Muscle of leg (tissue), 11 donors: Measurements from ENCODE around the gene OCA2. TPM values are rescaled to one million over a fixed set of nuclear protein-coding genes. Genes with fewer than 3 reads are reported as not detected.
A peak's percentile ranks its signal among the peaks of the same experiment; 100 is the strongest.

Experiments
- DNase-seq: peaks from one replicate; pipeline ENCODE4 v3.0.0; 2013
- H3K27ac ChIP-seq: one replicate; pipeline ENCODE4 v1.5.1; 2013; ENCODE audit warnings: mild to moderate bottlenecking, low read length, control low read depth
- H3K27me3 ChIP-seq: one replicate; pipeline ENCODE4 v1.6.1; 2013; ENCODE audit warnings: low read length; ENCODE audit not compliant: control insufficient read depth, insufficient read depth
- H3K36me3 ChIP-seq: one replicate; pipeline ENCODE4 v1.6.1; 2013; ENCODE audit warnings: low read length; ENCODE audit not compliant: control insufficient read depth, insufficient read depth
- H3K4me1 ChIP-seq: one replicate; pipeline ENCODE4 v1.6.1; 2013; ENCODE audit warnings: low read length; ENCODE audit not compliant: control insufficient read depth, insufficient read depth
- H3K4me3 ChIP-seq: one replicate; pipeline ENCODE4 v1.5.1; 2013; ENCODE audit warnings: low read length, control low read depth
- H3K9me3 ChIP-seq: replicated peaks from 2 replicates; pipeline ENCODE4 v1.6.1; 2013; ENCODE audit warnings: low read depth, low read length; ENCODE audit not compliant: control insufficient read depth
- WGBS: methylation state at CpG from one replicate; pipeline ENCODE4 v1.1.5; 2013; ENCODE audit warnings: missing lambda C conversion rate; ENCODE audit not compliant: insufficient coverage; 5-methylcytosine and 5-hydroxymethylcytosine counted together
- polyA plus RNA-seq, 8 donors: library from polyadenylated mRNA; unstranded; fragments of 120-200 nt; gene quantifications; one replicate each; pipeline versions ENCODE4 v1.2.1 to v1.2.3, GENCODE V29; 2013; ENCODE audit warnings: inconsistent platforms in 1 of 8, low replicate concordance in 1 of 8; ENCODE audit not compliant: insufficient read length in 8 of 8, insufficient read depth in 1 of 8
- total RNA-seq: library from RNA; stranded (reverse); fragments of 120-200 nt; gene quantifications from one replicate; pipeline ENCODE4 v1.2.4, GENCODE V29; 2013

OCA2 gene
- total and polyA plus RNA-seq, 9 donors, result 1.9 to 5.3 (median 3.6) TPM

- H3K36me3 ChIP-seq, result no peaks in the 10 kb centered on the region
- peaks cover 6% of the 10 kb centered on the region for H3K9me3 ChIP-seq
- H3K4me3 ChIP-seq, result no peak overlapping the region
- WGBS, result 89% methylated on average over 6 of the region's 6 CpGs
- H3K4me1 ChIP-seq, result no peaks in the 10 kb centered on the region
- no peak overlapping the region for H3K27ac ChIP-seq
- H3K27me3 ChIP-seq, result no peaks in the 10 kb centered on the region
- no peak for DNase-seq
These were observed 165.6 kb downstream of the OCA2 start for GRCh38 chr15:27933562-27933961.

DNA sequence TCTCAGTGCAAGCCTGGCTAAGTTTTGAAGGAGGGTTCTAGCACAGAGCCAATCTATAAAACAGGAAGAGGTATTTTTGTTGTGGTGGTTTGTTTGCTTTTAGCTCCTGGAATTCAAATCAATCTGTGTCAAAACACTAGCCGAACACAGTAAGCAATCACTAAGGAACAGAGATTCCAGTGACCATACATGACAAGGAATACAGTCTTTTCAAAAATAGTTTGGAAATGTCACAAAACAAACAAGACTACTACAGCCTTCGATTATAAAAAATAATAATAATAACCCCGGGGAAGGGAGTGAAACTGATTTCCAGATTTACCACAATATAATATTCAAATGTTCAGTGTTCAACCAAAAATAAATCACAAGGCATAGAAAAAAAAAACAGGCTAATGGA is 166.5 kb downstream of the OCA2 start:
- no peak for DNase-seq
- Histone ChIP-seq H3K27ac (no peak overlapping the region), H3K4me3 (no peak overlapping the region), H3K4me1 (no peaks in the 10 kb centered on the region), H3K9me3 (peaks cover 6% of the 10 kb centered on the region), H3K36me3 (no peaks in the 10 kb centered on the region), H3K27me3 (no peaks in the 10 kb centered on the region)
- no CpG with 5 or more reads among the region's 3 CpGs for WGBS

GRCh38 chr15:27928386-27928785 is 170.7 kb downstream of the OCA2 start:
- 0% methylated on average over 1 of the region's 1 CpG for WGBS
- H3K4me1 ChIP-seq, result no peaks in the 10 kb centered on the region
- peaks cover 6% of the 10 kb centered on the region for H3K9me3 ChIP-seq
- H3K27me3 ChIP-seq, result no peaks in the 10 kb centered on the region
- no peak overlapping the region for H3K4me3 ChIP-seq
- no peak overlapping the region for H3K27ac ChIP-seq
- H3K36me3 ChIP-seq, result no peaks in the 10 kb centered on the region
- DNase-seq, result peak; percentile 7

DNA sequence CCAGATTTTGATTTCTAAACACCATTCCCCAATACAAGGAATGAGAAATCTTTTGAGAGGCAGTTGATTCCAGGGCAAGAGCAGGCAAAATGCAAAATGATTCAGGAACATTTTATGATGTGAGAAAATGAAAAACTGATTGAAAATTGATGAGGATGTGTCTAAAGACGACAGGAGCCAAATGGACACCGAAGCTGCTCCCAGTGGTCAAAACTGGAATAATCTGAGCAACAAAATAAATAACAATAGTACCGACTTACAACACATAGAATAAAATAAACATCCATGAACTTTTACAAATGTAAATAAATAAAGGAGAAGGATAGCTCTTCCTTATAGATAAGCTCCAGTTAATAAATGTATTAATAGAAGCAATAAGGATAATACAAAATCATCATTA is 186.8 kb downstream of the OCA2 start:
- H3K4me1 ChIP-seq, result no peaks in the 10 kb centered on the region
- no peaks in the 10 kb centered on the region for H3K27me3 ChIP-seq
- DNase-seq, result no peak
- H3K4me3 ChIP-seq, result no peak overlapping the region
- H3K9me3 ChIP-seq, result no peaks in the 10 kb centered on the region
- H3K36me3 ChIP-seq, result no peaks in the 10 kb centered on the region
- no peak overlapping the region for H3K27ac ChIP-seq
- no CpG with 5 or more reads among the region's 3 CpGs for WGBS

- no peaks in the 10 kb centered on the region for H3K36me3 ChIP-seq
- DNase-seq, result no peak
- WGBS, result no CpG with 5 or more reads among the region's 4 CpGs
- no peak overlapping the region for H3K27ac ChIP-seq
- H3K9me3 ChIP-seq, result no peaks in the 10 kb centered on the region
- no peaks in the 10 kb centered on the region for H3K27me3 ChIP-seq
- no peaks in the 10 kb centered on the region for H3K4me1 ChIP-seq
- H3K4me3 ChIP-seq, result no peak overlapping the region
These were observed 192.3 kb downstream of the OCA2 start for GRCh38 chr15:27906802-27907201.

DNA sequence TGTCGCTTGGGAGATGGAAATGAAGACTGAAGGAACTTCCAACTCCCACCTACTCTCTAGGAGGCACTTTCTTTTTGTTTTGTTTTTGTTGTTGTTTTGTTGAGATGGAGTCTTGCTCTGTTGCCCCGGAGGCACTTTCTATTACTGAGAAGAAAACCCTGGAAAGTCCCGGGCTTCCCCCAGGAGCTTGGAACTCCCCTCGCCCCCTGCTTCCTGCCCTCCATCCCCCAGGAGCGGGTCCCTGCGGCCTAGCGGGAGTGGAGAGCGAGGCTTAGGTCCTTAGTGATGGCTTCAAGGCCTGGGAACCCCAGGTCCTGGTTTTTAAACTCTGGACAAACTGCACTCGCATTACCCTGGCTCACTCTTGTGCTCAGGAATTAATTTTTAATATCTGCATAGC is 195.7 kb downstream of the OCA2 start:
- Histone ChIP-seq H3K36me3 (no peaks in the 10 kb centered on the region), H3K27me3 (no peaks in the 10 kb centered on the region), H3K27ac (no peak overlapping the region), H3K4me1 (no peaks in the 10 kb centered on the region), H3K4me3 (no peak overlapping the region), H3K9me3 (no peaks in the 10 kb centered on the region)
- 93% methylated on average over 5 of the region's 9 CpGs for WGBS
- DNase-seq, result no peak

DNA sequence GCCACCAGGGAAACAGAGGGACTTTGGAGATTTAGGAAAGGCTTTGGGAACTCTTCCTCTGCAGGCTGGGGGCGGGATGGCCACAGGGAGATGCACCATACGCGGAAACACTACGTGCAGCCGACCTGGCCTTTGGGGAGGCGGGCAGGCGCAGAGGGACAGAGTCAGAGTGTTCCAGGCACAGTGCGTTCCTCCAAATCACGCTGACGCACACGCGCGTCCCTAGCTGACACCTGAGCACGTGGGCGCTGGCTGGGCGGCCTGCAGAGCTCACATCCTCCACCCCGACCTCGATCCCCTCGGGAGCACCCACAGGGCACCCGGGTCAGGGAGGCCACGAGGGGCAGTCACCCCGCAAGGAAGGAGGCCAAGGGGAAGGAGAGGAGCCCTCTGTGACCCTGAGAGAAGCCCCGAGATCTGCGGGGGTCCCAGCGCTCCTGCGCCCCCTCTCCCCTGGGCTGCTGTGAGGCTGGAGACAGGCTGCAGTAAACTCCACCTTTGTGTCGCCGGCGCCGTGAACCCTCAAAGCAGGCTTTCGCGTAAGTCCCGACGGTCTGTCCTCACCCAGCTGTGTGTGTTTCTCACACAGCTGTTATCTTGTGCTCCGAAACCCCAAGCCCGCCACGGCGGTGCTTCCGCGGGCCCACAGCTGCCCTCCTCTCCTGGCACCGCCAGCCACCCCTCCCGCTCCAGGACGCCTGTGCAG is 196.3 kb downstream of the OCA2 start:
- Histone ChIP-seq H3K27me3 (no peaks in the 10 kb centered on the region), H3K9me3 (no peaks in the 10 kb centered on the region), H3K36me3 (no peaks in the 10 kb centered on the region), H3K4me3 (no peak overlapping the region), H3K27ac (no peak overlapping the region), H3K4me1 (no peaks in the 10 kb centered on the region)
- 88% methylated on average over 34 of the region's 43 CpGs for WGBS
- no peak for DNase-seq

GRCh38 chr15:27899583-27900285 is 199.4 kb downstream of the OCA2 start:
- 92% methylated on average over 3 of the region's 5 CpGs for WGBS
- Histone ChIP-seq H3K4me1 (no peaks in the 10 kb centered on the region), H3K9me3 (no peaks in the 10 kb centered on the region), H3K27ac (no peak overlapping the region), H3K27me3 (no peaks in the 10 kb centered on the region), H3K36me3 (no peaks in the 10 kb centered on the region), H3K4me3 (no peak overlapping the region)
- DNase-seq, result no peak

DNA sequence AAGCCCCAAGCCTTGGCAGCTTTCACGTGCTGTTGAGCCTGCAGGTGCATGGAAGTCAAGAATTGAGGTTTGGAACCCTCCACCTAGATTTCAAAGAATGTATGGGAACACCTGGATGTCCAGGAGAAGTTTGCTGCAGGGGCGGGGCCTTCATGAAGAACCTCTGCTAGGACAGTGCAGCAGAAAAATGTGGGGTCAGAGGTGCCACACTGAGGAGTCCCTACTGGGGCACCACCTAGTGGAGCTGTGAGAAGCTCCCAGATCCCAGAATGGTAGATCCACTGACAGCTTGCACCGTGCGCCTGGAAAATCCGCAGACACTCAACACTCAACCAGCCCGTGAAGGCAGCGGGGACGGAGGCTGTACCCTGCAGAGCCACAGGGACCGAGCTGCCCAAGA is 201.6 kb downstream of the OCA2 start:
- Histone ChIP-seq H3K9me3 (peaks cover 5% of the 10 kb centered on the region), H3K4me1 (no peaks in the 10 kb centered on the region), H3K27me3 (no peaks in the 10 kb centered on the region), H3K4me3 (no peak overlapping the region), H3K27ac (no peak overlapping the region), H3K36me3 (no peaks in the 10 kb centered on the region)
- 83% methylated on average over 7 of the region's 9 CpGs for WGBS
- DNase-seq, result no peak

GRCh38 chr15:27894645-27895044 is 204.5 kb downstream of the OCA2 start:
- Histone ChIP-seq H3K36me3 (no peaks in the 10 kb centered on the region), H3K4me3 (no peak overlapping the region), H3K27me3 (no peaks in the 10 kb centered on the region), H3K4me1 (no peaks in the 10 kb centered on the region), H3K27ac (no peak overlapping the region), H3K9me3 (peaks cover 7% of the 10 kb centered on the region)
- no peak for DNase-seq
- WGBS, result 100% methylated on average over 1 of the region's 1 CpG
